Measurements from ENCODE around the gene ZBTB4. TPM values are rescaled to one million over a fixed set of nuclear protein-coding genes. Genes with fewer than 3 reads are reported as not detected.
"Not testable (repeated sequence)": the region's sequence is repeated elsewhere in the genome, so short reads cannot be mapped to it uniquely, and the experiment has no call there.

Gene ZBTB4
- total RNA-seq, 2 donors from 2014 or later: 44.9 to 49.5 TPM

DNA sequence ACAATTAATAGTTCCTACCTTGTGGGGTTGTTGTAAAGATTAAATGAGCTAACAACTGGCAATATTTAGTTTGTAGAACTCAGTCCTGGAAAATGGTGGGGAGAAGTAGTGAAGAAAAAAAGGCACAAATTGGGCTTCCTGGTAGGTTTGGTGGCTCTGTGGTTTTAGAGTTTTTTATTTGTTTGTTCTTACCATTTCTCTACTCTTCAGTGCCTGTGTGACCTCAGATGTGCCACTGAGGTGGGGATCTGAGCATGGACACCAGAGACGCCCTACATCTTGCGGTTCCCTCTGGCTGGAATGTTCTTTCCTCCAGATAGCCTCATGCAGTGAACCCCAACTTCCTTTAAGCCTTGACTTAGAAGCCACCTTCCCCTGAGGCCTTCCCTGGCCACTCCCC, 7.7 kb downstream of the ZBTB4 start:
- no peak overlapping the region for H3K4me3 Mint-ChIP-seq
- ATAC-seq (peak; percentile 33), DNase-seq (no peak)
- H3K4me1 Mint-ChIP-seq: peaks cover 27% of the 10 kb centered on the region
- no peaks in the 10 kb centered on the region for H3K27me3 Mint-ChIP-seq
- H3K36me3 Mint-ChIP-seq (ENCODE audit: low read depth): peaks cover 2% of the 10 kb centered on the region
- H3K27ac Mint-ChIP-seq: peak overlapping the region; percentile 91
- no peaks in the 10 kb centered on the region for H3K9me3 ChIP-seq (ENCODE audit: control insufficient read depth, low read length, poor library complexity, severe bottlenecking)

DNA sequence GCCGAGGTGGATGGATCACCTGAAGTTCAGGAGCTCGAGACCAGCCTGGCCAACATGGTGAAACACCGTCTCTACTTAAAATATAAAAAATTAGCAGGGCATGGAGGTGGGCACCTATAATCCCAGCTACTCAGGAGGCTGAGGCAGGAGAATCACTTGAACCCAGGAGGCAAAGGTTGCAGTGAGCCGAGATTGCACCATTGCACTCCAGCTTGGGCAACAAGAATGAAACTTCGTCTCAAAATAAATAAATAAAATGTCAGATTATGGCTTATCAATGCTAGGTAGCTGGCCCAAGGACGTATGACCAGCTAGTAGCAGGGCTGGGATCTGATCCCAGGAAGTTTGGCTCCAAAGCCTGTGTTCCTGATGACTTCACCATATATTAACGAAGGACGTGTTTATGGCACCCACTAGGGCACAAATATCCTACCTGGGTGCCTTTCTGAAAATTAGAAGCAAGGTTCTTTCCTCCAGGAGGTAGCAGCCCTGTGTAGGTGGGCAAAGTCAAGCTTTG, 8.9 kb downstream of the ZBTB4 start:
- not testable (repeated sequence) for H3K36me3 Mint-ChIP-seq (ENCODE audit: low read depth); H3K9me3 ChIP-seq (ENCODE audit: control insufficient read depth, low read length, poor library complexity, severe bottlenecking); H3K27ac Mint-ChIP-seq; ATAC-seq; H3K4me3 Mint-ChIP-seq; DNase-seq; H3K27me3 Mint-ChIP-seq
- H3K4me1 Mint-ChIP-seq: peaks cover 17% of the 10 kb centered on the region

DNA sequence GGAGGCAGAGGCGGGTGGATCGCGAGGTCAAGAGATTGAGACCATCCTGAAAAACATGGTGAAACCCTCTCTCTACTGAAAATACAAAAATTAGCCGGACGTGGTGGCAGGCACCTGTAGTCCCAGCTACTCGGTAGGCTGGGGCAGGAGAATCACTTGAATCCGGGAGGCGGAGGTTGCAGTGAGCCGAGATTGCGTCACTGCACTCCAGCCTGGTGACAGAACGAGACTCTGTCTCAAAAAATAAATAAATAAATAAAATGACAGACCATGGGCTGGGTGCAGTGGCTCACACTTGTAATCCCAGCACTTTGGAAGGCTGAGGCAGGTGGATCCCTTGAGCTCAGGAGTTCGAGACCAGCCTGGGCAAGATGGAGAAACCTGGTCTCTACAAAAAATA, 9.6 kb downstream of the ZBTB4 start:
- peaks cover 17% of the 10 kb centered on the region for H3K4me1 Mint-ChIP-seq
- H3K36me3 Mint-ChIP-seq (ENCODE audit: low read depth); H3K4me3 Mint-ChIP-seq; ATAC-seq; H3K27me3 Mint-ChIP-seq; DNase-seq; H3K27ac Mint-ChIP-seq; H3K9me3 ChIP-seq (ENCODE audit: control insufficient read depth, low read length, poor library complexity, severe bottlenecking): not testable (repeated sequence)

DNA sequence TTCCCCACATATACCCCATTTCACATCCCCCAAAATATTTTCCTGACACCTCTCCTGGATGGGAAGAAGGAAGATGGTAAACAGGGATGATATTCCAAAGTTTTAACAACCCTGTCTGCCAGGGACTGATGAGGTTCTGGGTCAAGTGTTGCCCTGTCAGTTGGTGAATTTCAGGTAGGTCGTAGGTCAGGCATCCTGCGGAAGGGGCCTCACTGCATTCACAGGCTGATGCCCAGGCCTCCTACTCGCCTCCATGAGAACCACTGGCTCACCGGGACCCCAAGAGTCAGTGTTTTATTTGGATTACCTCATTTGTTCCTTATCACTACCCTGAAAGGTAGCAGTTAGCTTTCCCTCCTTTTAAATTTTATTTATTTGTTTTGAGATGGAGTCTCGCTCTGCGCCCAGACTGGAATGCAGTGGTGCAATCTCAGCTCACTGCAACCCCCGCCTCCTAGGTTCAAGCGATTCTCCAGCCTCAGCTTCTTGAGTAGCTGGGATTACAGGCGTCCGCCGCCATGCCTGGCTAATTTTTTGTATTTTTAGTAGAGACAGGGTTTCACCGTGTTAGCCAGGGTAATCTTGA, 10.5 kb downstream of the ZBTB4 start:
- H3K27me3 Mint-ChIP-seq: no peaks in the 10 kb centered on the region
- H3K36me3 Mint-ChIP-seq (ENCODE audit: low read depth): no peaks in the 10 kb centered on the region
- H3K4me3 Mint-ChIP-seq: no peak overlapping the region
- H3K4me1 Mint-ChIP-seq: peaks cover 17% of the 10 kb centered on the region
- no peak overlapping the region for H3K27ac Mint-ChIP-seq
- no peak for DNase-seq
- ATAC-seq: no peak
- no peaks in the 10 kb centered on the region for H3K9me3 ChIP-seq (ENCODE audit: control insufficient read depth, low read length, poor library complexity, severe bottlenecking)

DNA sequence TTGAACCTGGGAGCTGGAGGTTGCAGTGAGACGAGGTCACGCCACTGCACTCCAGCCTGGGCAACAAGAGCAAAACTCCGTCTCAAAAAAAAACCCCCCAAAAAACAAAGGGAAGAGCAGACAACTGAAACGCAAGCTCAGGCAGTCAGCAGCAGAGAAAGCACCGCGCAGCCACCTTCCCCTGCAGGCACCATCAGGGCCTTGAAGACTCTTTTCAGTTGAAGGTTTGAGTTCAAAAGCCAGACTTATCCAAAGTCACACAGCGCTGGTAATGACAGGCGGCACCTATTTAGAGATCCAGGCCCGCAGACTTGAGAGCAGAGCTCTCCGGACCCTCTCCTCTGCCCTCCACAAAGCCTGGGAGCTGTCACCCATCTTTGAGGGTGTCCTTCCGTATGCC, 11.1 kb downstream of the ZBTB4 start:
- DNase-seq: no peak
- peaks cover 17% of the 10 kb centered on the region for H3K4me1 Mint-ChIP-seq
- H3K36me3 Mint-ChIP-seq (ENCODE audit: low read depth): no peaks in the 10 kb centered on the region
- H3K27ac Mint-ChIP-seq: no peak overlapping the region
- no peak overlapping the region for H3K4me3 Mint-ChIP-seq
- no peaks in the 10 kb centered on the region for H3K9me3 ChIP-seq (ENCODE audit: control insufficient read depth, low read length, poor library complexity, severe bottlenecking)
- no peaks in the 10 kb centered on the region for H3K27me3 Mint-ChIP-seq
- ATAC-seq: no peak

DNA sequence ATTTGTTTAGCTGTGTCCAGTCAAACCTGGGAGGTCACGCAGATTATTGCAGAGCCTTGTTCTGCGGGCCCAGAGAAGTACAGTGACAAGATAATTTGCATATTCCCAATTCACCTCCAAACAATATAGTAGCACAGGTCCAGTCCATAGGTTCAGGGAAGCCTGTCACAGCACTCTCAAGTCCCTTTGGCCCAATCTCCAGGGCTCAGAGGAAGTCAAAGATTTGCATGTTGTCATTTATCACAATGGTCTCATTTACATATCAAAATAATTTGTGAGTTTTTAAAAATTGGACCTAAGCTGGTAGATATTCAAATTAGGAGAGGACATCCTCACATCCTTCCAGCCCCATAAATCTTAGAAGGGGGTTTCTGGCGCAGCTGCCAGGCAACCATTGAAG, 11.9 kb downstream of the ZBTB4 start:
- H3K36me3 Mint-ChIP-seq (ENCODE audit: low read depth): no peaks in the 10 kb centered on the region
- peaks cover 19% of the 10 kb centered on the region for H3K4me1 Mint-ChIP-seq
- DNase-seq (no peak), ATAC-seq (no peak)
- no peaks in the 10 kb centered on the region for H3K9me3 ChIP-seq (ENCODE audit: control insufficient read depth, low read length, poor library complexity, severe bottlenecking)
- no peaks in the 10 kb centered on the region for H3K27me3 Mint-ChIP-seq
- no peak overlapping the region for H3K27ac Mint-ChIP-seq
- H3K4me3 Mint-ChIP-seq: no peak overlapping the region

DNA sequence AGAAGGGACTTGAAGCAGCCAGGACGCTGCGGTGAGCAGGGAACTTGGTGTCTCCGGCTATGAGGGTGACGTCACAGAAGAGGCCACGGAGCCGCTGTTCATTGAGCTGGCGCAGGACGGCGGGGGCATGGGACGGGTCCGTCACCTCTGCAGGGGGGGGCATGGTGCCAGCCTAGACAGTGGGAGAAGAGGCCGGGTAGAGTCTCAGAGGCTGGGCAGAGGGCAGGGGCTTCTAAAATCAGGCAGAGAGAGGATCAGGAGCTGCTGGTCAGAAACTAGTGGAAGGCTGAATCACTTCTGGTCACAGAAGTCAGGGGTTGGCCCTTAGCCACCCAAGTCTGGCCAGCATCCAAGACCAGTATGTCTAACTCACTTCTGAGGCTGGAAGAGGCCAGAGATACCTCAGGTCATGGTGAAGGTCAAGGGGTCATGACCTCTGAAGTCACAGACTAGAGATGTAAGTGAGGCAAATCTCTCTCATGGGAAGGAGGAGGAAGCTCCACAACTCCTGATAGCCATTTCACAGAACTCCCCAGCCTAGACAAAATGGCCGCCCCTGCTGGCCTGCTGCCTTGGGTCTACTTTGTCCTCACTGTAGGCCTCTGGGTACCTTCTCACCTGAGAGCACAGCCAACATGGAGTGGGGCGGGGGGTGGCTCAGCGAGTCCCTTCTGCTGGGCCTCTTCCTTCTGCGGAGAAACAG, 12.6 kb downstream of the ZBTB4 start:
- DNase-seq (no peak), ATAC-seq (no peak)
- H3K9me3 ChIP-seq (ENCODE audit: control insufficient read depth, low read length, poor library complexity, severe bottlenecking): no peaks in the 10 kb centered on the region
- no peaks in the 10 kb centered on the region for H3K27me3 Mint-ChIP-seq
- no peak overlapping the region for H3K4me3 Mint-ChIP-seq
- peak overlapping the region; percentile 59 for H3K27ac Mint-ChIP-seq
- H3K36me3 Mint-ChIP-seq (ENCODE audit: low read depth): no peaks in the 10 kb centered on the region
- peaks cover 16% of the 10 kb centered on the region for H3K4me1 Mint-ChIP-seq

DNA sequence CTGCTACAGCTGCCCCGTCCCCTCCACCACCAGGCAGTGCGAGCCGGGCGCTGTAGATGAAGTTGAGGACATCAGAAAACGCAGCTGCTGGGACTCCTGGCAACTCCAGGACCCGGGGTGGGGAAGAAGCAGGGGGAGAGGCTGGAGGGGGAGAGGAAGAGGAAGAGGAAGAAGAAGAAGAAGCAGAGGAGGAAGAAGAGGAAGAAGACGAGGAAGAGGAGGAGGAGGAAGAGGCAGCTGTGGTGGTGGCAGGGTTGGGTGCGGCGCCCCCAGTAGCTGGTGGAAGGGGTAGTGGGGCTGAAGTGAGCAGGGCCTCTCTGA, 13.2 kb downstream of the ZBTB4 start:
- DNase-seq: no peak
- peak overlapping the region; percentile 59 for H3K27ac Mint-ChIP-seq
- no peaks in the 10 kb centered on the region for H3K27me3 Mint-ChIP-seq
- no peaks in the 10 kb centered on the region for H3K9me3 ChIP-seq (ENCODE audit: control insufficient read depth, low read length, poor library complexity, severe bottlenecking)
- no peak overlapping the region for H3K4me3 Mint-ChIP-seq
- no peak for ATAC-seq
- peaks cover 2% of the 10 kb centered on the region for H3K36me3 Mint-ChIP-seq (ENCODE audit: low read depth)
- H3K4me1 Mint-ChIP-seq: peaks cover 13% of the 10 kb centered on the region

DNA sequence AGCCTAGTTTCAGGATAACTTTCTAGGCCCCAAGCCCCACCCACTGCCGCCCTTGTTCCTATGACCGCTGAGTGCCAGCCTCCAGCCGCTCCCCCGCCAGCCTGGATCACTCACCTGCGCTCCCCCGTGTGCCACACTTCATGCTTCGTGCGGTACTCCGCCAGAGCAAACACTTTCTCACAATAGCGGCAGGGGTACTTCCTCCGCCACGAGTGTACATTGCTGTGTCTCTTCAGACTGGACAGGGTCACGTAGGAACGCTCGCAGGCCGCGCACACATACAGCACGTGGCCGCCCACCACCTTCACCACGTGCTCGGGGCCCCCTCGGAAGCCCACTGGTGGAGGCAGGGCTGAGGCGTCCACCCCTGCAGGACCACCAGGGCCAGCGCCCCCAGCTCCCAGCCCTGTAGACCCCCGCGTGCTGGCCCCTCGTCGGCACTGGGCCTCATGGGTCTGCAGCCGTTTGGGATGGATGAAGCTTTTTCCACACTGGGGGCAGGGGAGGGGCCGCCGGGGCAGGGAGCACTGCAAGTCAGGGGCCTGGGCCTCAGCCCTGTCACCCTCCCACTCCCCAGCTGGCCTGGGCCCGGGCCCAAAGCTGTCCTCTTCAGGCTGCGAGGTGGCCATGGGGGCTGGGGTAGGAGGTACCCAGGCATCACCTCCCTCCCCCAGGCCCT, 13.7 kb downstream of the ZBTB4 start:
- Mint-ChIP-seq H3K4me3 (no peak overlapping the region), H3K4me1 (peaks cover 16% of the 10 kb centered on the region), H3K27me3 (no peaks in the 10 kb centered on the region), H3K36me3 (ENCODE audit: low read depth) (peaks cover 4% of the 10 kb centered on the region), H3K27ac (no peak overlapping the region)
- H3K9me3 ChIP-seq (ENCODE audit: control insufficient read depth, low read length, poor library complexity, severe bottlenecking): no peaks in the 10 kb centered on the region
- DNase-seq (no peak), ATAC-seq (no peak)

DNA sequence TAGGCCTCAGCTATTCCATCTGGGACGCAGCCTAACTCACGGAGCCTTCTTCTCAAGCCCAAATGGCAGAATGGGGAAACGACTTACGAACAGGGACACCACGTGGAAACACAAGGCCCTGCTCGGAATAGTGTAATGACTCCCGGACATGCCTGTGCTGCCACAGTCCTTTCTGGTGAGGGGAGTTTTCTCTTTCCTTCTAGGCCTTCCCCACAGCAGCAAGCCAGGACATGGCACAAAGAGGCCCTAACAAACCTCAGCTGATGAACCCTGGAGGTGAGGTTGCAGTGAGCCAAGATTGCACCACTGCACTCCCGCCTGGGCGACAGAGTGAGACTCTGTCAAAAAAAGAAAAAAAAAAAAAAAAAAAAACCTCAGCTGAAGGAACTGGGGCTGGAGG, 15.3 kb downstream of the ZBTB4 start:
- ATAC-seq (no peak), DNase-seq (no peak)
- peaks cover 19% of the 10 kb centered on the region for H3K4me1 Mint-ChIP-seq
- no peaks in the 10 kb centered on the region for H3K9me3 ChIP-seq (ENCODE audit: control insufficient read depth, low read length, poor library complexity, severe bottlenecking)
- H3K27ac Mint-ChIP-seq: peak overlapping the region; percentile 39
- H3K36me3 Mint-ChIP-seq (ENCODE audit: low read depth): peaks cover 4% of the 10 kb centered on the region
- no peaks in the 10 kb centered on the region for H3K27me3 Mint-ChIP-seq
- no peak overlapping the region for H3K4me3 Mint-ChIP-seq

DNA sequence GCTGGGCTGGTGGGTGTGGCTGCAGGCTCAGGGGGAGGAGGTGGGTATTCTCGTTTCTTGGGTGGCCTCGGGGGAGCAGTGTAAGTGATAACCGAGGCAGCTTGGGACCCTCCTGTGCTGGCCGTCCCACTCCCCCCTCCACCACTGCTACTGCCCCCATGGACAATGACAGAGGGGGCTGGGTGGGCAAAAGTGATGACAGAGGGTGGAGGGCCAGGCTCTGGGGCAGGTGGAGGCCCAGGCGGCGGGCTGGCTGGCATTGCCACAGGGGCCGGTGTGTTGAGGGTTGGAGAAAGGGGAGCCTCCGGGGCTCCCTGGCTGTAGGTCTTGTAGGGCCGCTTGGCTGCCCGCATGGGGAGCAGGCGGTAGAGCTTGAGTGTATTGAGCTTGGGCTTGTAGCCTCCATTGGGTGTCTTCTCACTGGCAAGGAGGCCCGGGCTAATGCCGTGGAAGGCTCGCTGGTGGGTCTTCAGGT, 16.0 kb downstream of the ZBTB4 start:
- Mint-ChIP-seq H3K27me3 (no peaks in the 10 kb centered on the region), H3K27ac (peak overlapping the region; percentile 39)
- no peak for ATAC-seq

DNA sequence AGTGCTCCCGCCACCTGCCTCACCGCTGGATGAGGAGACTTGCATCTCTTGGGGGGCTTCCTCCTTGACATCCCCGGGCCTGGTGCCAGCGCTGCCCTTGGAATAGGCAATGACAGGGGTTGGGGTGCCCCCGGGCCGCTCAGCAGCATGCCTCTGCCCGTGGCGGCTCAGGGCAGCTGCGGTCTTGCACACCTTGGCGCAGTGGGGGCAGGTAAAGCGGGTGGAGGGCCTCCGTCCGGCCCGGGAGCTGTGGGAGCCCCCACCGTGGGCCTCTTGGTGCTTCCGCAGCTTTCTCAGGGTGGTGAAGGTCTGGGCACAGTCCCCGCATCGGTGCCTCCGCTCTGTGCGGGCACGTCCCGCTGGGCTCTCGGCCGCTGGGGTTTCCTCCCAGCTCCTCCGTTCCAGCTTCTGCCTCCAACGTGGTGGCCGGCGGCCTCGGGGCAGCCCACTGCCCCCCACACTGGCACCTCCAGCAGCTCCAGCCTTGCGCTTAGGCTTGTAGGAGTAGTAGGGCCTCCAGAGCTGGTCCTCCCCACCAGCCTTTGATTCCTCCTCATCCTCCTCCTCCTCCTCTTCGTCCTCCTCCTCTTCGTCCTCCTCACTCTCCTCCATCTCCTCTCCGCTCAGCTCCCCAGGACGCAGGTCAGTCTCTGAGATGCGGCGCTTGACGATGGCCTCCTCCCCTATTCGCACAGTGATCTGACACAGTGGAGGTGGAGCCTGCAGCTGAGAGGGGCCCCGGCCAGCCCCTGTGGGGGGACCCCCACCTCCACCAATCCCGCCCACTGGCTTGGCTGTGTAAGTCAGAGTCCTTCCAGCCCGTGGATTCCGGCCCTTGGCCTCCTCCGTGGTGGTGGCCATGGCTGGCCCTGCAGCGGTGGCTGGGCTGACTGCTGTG, 16.7 kb downstream of the ZBTB4 start:
- Mint-ChIP-seq H3K36me3 (ENCODE audit: low read depth) (peaks cover 4% of the 10 kb centered on the region), H3K27ac (peak overlapping the region; percentile 39), H3K4me1 (peaks cover 14% of the 10 kb centered on the region), H3K4me3 (no peak overlapping the region), H3K27me3 (no peaks in the 10 kb centered on the region)
- DNase-seq: no peak
- no peak for ATAC-seq
- no peaks in the 10 kb centered on the region for H3K9me3 ChIP-seq (ENCODE audit: control insufficient read depth, low read length, poor library complexity, severe bottlenecking)

More for the DNA sequence above, 16.0 kb downstream of the ZBTB4 start:
- H3K4me3 Mint-ChIP-seq: peak overlapping the region; percentile 33
- H3K4me1 Mint-ChIP-seq: peaks cover 15% of the 10 kb centered on the region
- H3K9me3 ChIP-seq (ENCODE audit: control insufficient read depth, low read length, poor library complexity, severe bottlenecking): no peaks in the 10 kb centered on the region
- DNase-seq: no peak
- peaks cover 4% of the 10 kb centered on the region for H3K36me3 Mint-ChIP-seq (ENCODE audit: low read depth)
